GM11168 (cell line): ENCODE data around the gene AGO3.

Experiments
- in situ Hi-C: fragments of 300-500 bp; cut with MboI; formaldehyde crosslinking; loops from one replicate; pipeline ENCODE4 v1.12.0; 2022; ENCODE audit warnings: low sequenced_read_pairs; ENCODE audit not compliant: unreplicated experiment

AGO3 gene

GRCh38 chr1:36115200-36115669 lies 184.3 kb downstream of the AGO3 start:
- in situ Hi-C loops: no loop called here

- in situ Hi-C loops: no loop called here
Observed at GRCh38 chr1:36115931-36116330, 185.0 kb downstream of the AGO3 start.

GRCh38 chr1:36116901-36117300 lies 186.0 kb downstream of the AGO3 start:
- in situ Hi-C loops: no loop called here

GRCh38 chr1:36118447-36119204 lies 187.7 kb downstream of the AGO3 start:
- in situ Hi-C loops: no loop called here

- in situ Hi-C loops: no loop called here
Observed at GRCh38 chr1:36119456-36119855, 188.6 kb downstream of the AGO3 start.
